Bronchial epithelial cell (primary cell): Measurements from ENCODE around the gene STAT3. TPM values are rescaled to one million over a fixed set of nuclear protein-coding genes. Genes with fewer than 3 reads are reported as not detected.
"Not testable (repeated sequence)": the region's sequence is repeated elsewhere in the genome, so short reads cannot be mapped to it uniquely, and the experiment has no call there.

ENCODE experiments used
- DNase-seq: peaks from one replicate; pipeline ENCODE4 v3.0.0-alpha.2; 2010; ENCODE audit warnings: low read depth
- FAIRE-seq: peaks from 2 replicates; lab custom pipeline; 2011; peaks lifted over from hg19 to GRCh38; lab: Jason Lieb, UNC
- H3K27me3 ChIP-seq: 2 replicates; pipeline ENCODE4 v1.5.1; 2011; ENCODE audit warnings: low read length; ENCODE audit not compliant: control insufficient read depth, insufficient read depth
- H3K36me3 ChIP-seq: 2 replicates; pipeline ENCODE4 v1.5.1; 2011; ENCODE audit warnings: low read length; ENCODE audit not compliant: control insufficient read depth, insufficient read depth
- H3K4me3 ChIP-seq: 2 replicates; pipeline ENCODE4 v1.5.1; 2011; ENCODE audit warnings: mild to moderate bottlenecking, low read depth, low read length, control low read depth
- CTCF ChIP-seq: IDR thresholded peaks from 2 replicates; pipeline ENCODE4 v1.5.1; 2011; ENCODE audit warnings: mild to moderate bottlenecking, moderate library complexity, low read length, control low read depth, inconsistent platforms; ENCODE audit not compliant: insufficient read depth, severe bottlenecking
- total RNA-seq: library from RNA; depleted of rRNA; stranded (reverse); fragments of >200 nt; gene quantifications from 2 replicates; pipeline ENCODE4 v1.2.1, GENCODE V29; 2014

Gene STAT3
- total RNA-seq, 1 donor from 2014 or later, result 40.0 TPM

GRCh38 chr17:42362245-42362961, 25.8 kb downstream of the STAT3 start:
- FAIRE-seq, result no peak
- H3K27me3 ChIP-seq, result no peaks in the 10 kb centered on the region
- no peak overlapping the region for H3K4me3 ChIP-seq
- no peak for TF ChIP-seq CTCF
- DNase-seq, result no peak
- H3K36me3 ChIP-seq, result no peaks in the 10 kb centered on the region

- no peaks in the 10 kb centered on the region for H3K27me3 ChIP-seq
- no peak for FAIRE-seq
Observed at GRCh38 chr17:42361781-42362186, 26.5 kb downstream of the STAT3 start.

GRCh38 chr17:42360388-42360787, 27.9 kb downstream of the STAT3 start:
- H3K36me3 ChIP-seq, DNase-seq, H3K4me3 ChIP-seq, FAIRE-seq, H3K27me3 ChIP-seq: not testable (repeated sequence)

More at GRCh38 chr17:42361781-42362186, 26.5 kb downstream of the STAT3 start:
- DNase-seq, result no peak
- no peaks in the 10 kb centered on the region for H3K36me3 ChIP-seq
- TF ChIP-seq CTCF, result no peak
- no peak overlapping the region for H3K4me3 ChIP-seq

GRCh38 chr17:42359133-42359532, 29.1 kb downstream of the STAT3 start:
- no peak for DNase-seq
- no peaks in the 10 kb centered on the region for H3K36me3 ChIP-seq
- TF ChIP-seq CTCF, result no peak
- no peak overlapping the region for H3K4me3 ChIP-seq
- no peak for FAIRE-seq
- no peaks in the 10 kb centered on the region for H3K27me3 ChIP-seq

GRCh38 chr17:42358434-42358833, 29.8 kb downstream of the STAT3 start:
- FAIRE-seq, result no peak

More at GRCh38 chr17:42358434-42358833, 29.8 kb downstream of the STAT3 start:
- Histone ChIP-seq H3K27me3 (no peaks in the 10 kb centered on the region), H3K4me3 (no peak overlapping the region), H3K36me3 (no peaks in the 10 kb centered on the region)
- TF ChIP-seq CTCF, result no peak
- no peak for DNase-seq
